ENCODE data around the gene TSPY10.
"Not testable (repeated sequence)": the region's sequence is repeated elsewhere in the genome, so short reads cannot be mapped to it uniquely, and the experiment has no call there.

The TSPY10 gene

GRCh38 chrY:9527580-9527979 lies at the start of gene TSPY10:
TSS of gene TSPY10 (plus strand) at chrY:9527880. CDS start at chrY:9527926, 46 bp downstream.
- not testable (repeated sequence) for DNase-seq

- DNase-seq = not testable (repeated sequence)
Measured at GRCh38 chrY:9486967-9487366, 40.7 kb upstream of the TSPY10 start, which contains the start of gene TSPY9. TSS of gene TSPY9 (plus strand) at chrY:9487267. CDS start at chrY:9487313, 46 bp downstream.

- DNase-seq = not testable (repeated sequence)
Measured at GRCh38 chrY:9504396-9504795, 23.3 kb upstream of the TSPY10 start.

- not testable (repeated sequence) for DNase-seq
Measured at GRCh38 chrY:9516287-9516686, 11.4 kb upstream of the TSPY10 start.

Data from activated CD4-positive, alpha-beta T cell treated with anti-CD3 and anti-CD28 coated beads for 1 hour (primary cell).